Measurements from ENCODE around the gene STEAP3.

STEAP3 gene

DNA sequence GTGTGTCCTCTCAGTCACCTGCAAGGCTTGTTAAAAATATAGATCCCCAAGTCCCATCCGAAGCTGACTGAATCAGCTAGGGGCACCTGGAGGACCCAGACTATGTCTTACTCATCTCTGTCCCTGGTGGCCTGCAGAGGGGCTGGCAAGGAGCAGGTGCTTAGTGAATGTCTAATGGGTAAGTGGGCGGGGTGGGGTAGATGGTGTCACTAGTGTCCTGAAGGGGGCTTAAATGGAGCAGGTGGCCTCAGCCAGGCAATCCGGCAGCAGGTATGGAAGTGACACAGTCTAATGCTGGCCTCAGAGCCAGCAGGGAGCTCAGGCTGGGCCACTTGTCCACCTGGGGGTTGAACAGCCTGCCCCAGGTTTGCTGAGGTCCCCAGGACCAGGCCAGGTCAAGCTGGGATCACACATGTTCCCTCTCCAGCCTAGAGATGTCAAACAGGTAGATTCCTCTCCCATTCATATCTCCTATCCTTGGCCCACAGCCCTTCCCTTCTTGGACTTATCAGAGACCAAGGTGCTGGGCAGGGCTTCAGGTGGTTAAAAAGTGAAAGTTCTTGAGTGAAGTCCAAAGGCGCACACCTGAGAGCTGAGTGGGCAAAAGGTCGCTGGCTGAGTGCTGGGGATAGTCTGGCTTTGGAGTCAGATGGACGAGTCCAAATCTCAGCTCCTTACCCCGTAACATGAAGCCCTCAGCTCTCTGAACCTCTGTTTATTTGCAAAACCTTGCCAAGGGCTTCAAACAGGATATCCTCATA lies 1.7 kb downstream of the STEAP3 start:
- no peak for DNase-seq (ENCODE audit: low read depth in 3 of 3)

DNA sequence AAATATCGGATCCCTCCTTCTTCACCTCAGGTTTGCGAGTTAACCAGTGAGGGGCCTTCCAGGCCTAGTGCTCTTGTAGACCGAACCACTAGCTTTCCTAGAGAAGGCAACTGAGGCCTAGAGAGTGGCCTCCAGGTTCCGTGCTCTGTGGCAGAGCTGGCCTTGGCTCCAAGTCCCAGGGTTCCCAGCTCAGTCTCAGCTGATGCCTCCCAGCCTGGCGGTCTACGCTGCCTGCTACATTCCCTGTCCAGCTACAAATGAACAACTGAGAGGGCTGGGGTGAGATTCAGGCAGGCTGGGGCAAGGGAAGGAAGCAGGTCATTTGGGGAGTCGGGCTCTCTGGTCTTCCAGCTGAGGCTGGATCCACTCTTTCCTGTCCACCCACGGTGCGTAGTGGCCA lies 2.3 kb downstream of the STEAP3 start:
- no peak for DNase-seq (ENCODE audit: low read depth in 3 of 3)

DNA sequence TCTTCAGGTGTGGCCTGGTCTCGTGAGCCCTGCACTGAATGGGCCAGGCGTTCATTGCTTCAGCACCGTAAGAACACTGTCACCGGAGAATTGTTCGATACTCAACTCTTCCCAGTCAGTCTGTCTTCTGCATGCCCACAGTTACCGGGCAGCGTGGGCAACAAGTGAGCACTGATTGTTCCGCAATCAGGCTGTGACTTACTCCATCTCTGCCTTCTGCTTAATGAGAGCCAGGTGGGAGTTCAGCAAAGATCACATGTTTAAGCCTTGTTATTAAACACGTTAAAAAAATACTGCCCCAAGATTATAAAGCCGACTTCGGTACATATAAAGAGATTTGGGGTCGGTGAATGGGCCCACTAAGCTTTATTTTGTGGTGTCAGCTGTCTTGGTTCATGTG lies 3.7 kb downstream of the STEAP3 start:
- no peak for DNase-seq (ENCODE audit: low read depth in 3 of 3)

DNA sequence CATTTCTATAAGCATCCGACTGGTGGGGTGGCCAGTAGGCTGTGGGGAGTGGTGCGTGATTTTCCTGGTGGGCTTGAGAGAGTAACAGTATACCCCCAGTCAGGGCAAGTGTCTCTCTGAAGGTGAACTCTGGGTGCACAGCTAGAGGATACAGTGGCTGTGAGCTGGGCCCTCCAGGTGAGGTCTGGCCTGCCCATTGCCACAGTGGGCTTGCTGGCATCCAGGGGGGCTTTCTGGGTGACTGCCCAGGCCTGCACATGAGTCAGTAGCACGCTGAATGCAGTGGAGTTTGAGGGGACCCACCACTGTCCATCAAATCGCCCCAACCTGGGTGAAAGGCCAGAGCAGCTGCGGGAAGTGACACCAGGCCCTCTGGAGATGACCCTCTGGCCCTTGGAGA lies 4.5 kb downstream of the STEAP3 start:
- DNase-seq (ENCODE audit: low read depth in 3 of 3): no peak

DNA sequence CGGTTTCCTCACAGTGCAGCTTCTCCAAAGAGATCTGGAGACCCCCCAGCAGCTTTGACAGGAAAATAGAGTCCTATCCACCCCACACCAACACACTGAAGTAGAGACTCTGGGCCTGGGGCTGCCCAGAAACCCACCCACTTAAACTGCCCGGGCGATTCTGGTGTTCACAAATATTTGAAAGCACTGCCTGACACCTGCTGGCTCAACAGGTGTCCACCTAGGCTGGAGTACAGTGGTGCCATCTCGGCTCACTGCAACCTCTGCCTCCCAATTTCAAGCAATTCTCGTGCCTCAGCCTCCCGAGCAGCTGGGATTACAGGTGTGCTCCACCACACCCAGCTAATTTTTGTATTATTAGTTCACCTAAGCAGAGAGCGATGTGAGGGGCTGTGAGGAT lies 5.3 kb downstream of the STEAP3 start:
- DNase-seq (ENCODE audit: low read depth in 3 of 3): no peak

DNA sequence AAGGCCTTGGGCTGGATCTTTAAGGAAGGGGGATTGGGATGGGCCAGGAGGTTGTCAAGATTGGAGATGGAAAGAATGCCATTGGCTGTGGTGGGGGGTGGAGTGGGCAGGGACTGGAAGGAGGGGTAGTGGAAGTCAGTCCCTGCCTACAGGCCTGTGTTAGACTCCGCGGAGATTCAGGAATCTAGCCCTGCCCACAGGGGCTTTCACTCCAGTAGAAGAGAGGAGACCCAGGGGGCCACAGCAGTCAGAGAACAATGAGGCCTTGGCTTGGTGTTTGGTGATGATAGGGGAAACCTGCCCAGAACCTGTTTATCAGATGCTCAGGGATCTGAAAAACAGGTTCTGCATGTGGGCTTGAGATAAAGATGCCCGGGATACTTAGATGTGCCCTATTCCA lies 6.1 kb downstream of the STEAP3 start:
- DNase-seq (ENCODE audit: low read depth in 3 of 3): no peak

DNA sequence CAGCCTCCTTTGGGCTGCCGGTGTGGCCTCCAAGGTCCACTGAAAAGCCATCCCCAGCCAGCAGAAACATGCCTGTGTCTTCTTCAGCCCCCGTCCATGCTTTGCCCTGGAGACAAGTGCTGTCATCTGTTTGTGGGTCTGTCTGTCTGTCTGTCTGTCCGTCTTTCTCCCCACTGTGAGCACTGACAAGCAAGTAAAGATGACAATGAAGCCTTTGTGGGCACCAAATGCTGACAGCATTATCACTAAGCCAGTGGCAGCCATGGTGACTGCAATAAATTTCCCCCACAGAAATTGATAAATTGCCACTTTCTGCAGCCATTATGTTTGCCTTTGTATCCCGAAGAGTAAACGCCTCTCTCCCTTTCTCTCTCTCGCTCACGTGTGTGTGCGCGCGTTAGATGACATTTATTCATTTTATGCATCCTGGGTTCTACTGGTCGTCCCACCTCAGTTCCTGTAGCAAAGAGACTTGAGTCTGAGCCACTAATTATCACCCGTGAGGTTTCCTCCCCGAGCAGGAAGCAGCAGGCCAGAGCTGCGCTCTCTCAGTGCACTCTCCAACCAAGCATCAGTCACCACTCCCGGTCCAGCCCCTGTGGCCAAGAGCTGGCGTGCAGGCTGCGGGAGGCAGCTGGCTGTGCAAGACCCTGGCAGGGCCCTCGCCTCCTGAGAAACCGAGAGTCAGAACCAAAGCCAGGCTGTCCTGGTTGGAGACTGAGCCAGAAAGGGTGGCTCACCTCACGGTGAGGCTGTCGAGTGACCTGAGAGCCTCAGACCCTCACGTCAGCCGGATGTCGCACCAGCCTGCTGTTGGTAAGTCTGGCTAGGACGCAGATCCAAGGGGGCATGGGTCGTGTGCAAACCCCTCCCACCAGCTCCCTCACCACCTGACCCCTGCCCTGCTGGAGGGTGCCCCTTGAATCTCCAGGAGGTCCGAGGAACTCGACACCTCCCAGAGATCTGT lies 6.9 kb downstream of the STEAP3 start:
- DNase-seq (ENCODE audit: low read depth in 3 of 3): no peak

DNA sequence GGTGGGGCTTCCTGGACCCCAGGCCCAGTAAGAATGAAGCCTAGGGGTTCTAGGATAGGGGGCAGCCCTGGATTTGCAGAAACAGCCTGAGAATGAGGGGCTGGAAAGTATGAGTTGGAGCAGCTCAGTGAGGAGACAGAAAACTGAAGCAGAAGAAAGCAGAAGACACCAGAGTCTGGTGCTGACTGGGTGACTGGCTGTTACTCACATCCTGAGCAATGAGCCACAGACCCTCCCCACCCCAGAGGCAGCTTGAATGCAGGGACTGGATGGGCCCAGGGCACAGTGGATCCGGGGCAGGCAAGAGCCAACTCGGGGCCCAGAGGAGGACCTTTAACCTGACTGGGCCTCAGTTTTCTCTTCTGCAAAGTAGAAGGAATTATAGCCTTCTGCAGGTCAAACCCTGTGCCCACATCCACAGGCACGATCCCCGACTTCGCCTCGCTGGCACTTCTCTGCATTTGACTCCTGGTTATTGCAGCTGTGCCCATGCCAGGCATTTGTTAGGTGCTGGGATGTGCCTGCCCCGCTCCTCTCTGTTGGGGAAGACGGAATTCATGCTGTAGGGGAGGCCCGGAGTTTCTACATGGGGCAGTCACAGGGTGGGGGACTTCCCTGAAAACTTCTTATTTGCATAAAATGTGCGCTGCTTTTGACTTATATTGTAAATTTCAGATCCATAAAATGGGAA lies 8.5 kb downstream of the STEAP3 start:
- no peak for DNase-seq (ENCODE audit: low read depth in 3 of 3)

DNA sequence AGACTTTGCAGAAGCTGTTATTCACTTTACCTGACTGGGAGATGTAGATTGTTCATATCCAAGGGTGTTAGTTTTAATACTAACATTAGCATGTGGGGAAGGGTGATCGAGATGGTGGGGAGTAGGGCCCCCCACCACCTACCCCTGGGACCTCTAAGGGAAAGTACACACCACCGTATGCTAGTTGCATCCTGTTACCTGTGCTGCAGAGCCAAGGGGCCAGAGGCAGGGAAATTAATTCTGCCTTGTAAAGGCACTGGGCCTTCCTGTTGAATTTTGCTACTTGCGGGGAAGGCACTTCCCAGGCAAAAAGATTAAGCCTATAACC lies 9.0 kb downstream of the STEAP3 start:
- DNase-seq (ENCODE audit: low read depth in 3 of 3): no peak

DNA sequence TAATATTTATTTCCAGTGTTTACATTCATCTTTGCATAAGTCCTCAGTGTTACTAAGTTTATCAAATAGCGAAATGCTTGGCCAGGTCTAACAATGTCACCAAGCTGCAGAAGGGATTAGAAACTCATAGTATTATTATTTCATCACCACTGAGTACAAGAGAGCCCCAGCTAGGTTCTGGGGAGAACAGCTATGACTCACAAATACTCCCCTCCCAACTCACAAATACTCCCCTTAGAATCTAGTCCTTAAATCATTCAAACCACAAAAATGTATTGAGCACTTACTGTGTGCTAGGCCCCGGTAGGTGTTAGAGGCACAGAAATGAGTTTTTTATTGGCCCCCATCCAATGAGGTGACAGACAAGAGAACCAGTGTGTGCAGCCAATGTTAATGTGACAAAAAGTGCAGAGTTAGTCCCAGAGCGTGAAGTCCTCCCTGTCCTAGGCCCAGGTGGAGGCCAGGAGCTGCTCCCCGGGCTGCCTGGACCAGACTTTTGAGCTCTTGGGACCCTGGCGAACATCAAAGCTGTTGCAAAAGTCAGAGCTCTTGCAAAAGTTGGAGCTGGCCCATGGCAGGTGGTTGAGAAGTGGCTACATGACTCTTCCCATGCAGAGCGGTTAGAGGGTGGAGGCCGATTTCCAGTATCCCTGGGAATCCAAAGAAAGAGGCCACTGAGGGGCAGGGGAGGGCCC lies 9.8 kb downstream of the STEAP3 start:
- no peak for DNase-seq (ENCODE audit: low read depth in 3 of 3)

DNA sequence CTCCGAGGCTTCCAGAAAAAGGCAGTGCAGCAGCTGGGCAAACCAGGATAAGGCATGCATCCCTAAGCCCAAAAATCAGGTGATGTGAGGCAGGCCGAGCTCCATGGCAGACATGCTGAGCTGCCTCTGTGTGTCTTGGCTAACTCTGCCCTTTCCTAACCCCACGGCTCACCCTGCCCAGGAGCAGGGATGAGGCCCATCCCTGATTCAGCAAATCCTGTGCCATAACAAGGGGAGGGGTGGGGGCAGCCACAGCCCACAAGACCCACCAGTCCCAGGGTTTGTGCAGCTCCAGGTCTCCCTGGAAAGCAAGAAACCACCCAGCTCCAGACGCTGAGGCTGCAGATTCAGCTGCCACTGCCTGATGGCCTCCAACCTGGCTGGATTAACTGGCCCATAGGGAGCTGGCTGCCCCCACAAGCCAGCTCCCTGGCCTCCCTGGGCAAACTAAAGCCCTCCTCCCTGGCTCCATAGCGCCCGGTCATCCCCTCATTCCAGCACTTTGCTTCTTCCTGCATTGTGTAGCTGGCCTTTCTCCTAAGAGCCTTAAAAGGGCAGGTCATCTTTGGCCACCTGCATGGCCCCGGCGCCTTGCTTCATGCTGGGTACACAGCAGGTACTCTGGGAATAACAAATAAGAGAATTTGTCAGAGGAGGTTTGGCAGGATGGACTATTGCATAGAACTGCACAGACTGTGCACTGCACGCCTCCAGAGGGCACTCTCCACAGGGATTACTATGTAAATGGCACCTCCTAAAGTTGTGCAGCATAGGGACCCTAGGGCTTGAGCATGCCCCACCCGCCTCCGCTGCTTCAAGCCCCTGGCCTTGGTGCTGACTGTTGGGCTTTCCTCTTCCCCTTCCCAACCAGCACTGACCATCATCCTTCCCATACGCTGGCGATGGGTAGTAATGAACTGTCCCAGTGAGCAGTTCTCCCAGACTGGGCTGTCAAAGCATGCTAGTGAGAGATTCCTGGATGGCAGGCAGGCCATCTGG lies 10.7 kb downstream of the STEAP3 start:
- DNase-seq (ENCODE audit: low read depth in 3 of 3): no peak

DNA sequence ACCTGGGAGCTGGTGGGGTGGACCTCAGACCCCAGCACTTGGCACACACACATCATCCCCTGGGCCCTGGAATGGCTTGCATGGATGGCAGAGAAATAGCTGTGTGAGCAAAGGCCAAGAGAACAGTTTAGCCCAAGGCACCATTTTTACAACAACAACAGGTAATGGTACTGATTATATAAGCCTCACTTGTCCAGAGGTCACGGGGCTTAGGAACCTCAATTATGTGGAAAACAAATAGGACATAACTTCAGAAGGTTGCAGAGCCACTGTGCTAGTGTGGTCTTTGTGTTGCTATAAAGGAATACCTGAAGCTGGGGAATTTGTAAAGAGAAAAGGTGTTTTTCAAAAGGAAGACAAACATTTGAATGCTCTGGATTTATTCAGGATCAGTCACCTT lies 13.2 kb downstream of the STEAP3 start:
- DNase-seq (ENCODE audit: low read depth in 3 of 3): no peak

DNA sequence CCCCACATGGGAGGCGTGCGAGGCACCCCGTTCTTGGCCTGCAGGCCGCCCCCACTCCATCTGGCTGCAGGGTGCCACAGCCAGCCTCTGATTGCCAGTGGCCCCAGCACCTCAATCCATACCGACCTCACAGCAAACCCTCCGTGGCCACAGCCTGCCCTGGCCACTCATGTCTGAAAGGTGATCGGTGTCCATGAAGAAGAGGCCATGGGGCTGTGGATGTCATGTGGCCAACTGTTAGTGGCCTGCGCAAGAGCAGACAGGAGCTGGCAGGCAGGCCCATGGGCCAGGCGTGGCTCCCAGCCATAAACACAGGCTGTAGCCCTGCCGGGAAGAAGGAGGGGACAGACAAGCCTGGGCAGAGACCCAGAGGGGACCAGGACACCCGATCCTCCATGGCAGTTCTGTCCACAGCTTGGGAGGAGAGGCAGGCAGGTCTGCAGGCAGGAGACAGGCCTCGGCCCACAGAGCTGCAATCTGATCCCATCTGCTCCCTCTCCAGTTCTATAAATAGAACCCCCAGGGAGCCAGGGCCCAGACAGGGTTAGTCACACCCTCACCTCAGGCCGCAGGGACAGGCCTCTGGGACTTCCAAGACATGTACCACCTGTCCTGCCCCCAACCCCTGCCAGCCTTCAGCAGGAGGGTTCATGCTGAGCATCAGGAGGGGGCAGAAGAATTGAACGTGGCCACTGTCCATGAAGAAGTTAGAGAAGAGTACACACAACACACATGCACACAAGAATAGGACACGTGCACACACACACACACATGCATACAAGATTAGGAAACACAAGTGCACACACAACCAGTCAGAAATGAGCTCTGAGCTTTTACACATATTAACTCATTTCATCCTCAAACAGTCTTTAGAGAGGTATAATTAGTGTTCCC lies 16.9 kb downstream of the STEAP3 start:
- no peak for DNase-seq (ENCODE audit: low read depth in 3 of 3)

DNA sequence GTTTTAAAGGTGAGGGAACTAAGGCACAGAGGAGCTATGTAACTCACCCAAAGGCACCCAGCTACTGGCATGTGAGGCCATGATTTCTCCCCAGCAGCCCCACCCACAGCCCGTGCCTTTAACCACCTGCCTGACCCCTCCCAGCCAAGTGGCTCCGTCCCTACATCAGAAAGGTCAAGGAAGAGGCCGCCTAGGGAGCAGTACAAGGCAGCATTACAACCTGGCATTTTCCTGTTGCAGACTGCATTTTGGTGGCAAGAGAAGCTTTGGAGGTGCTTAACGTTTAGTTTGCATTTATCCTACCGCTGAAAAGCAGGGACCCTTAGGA lies 17.5 kb downstream of the STEAP3 start:
- DNase-seq (ENCODE audit: low read depth in 3 of 3): no peak

DNA sequence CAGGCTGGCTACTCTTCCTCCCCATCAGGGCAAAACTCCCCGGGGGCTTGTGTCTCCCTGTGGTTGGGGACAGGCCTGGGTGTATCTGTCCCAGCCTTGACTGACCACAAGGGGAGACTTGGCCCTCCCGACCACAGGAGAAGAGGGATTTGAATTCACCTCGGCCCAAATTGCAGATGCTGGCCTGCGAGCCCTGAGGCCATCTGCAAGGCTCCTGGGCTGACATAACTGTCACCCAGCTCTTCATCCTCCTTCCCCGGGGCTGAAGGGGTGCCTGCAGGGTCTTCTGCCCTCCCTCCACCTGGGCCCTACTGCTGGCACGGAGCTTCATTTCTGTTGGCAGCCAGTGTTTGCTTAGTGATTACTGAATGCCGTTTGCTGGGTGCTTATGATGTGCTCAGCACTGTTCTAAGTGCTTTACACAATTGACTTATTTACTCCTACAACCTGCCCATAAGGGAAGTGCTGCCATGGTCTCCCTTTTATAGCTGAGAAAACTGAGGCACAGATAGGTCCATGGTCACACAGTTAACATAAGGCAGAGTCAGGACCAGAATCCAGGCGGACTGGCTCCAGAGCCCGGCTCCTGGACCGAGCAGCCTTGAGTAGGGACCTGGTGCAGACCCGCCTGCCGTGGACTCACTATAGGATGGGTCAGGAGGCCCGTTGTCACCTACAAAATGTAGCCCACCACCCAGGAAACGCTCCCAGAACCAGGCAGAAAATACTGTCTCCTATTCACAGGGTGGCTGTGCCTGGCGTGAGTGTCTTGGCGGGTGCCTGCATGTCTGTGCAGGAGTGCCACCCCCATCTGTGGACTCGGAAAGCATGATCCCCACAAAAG lies 18.9 kb downstream of the STEAP3 start:
- DNase-seq (ENCODE audit: low read depth in 3 of 3): no peak

DNA sequence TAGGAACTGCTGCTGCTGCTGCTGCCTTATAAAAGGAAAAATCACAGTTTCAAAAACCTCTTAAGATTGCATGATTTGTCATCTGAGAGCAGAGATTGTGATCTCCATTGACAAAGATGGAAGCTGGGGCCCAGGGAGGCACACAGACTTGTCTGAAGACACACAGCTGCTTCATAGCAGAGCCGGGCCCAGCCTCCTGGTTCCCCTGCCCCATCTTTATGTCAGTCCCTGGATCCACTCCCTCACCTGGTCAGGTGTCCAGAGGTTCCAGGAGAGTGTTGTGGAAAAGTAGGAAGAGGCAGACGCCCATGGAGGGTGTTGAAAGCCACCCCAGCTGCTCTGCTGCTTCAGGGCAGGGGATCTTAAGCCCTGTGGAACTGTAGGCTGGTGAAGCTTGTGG lies 20.0 kb downstream of the STEAP3 start:
- DNase-seq (ENCODE audit: low read depth in 3 of 3): no peak

DNA sequence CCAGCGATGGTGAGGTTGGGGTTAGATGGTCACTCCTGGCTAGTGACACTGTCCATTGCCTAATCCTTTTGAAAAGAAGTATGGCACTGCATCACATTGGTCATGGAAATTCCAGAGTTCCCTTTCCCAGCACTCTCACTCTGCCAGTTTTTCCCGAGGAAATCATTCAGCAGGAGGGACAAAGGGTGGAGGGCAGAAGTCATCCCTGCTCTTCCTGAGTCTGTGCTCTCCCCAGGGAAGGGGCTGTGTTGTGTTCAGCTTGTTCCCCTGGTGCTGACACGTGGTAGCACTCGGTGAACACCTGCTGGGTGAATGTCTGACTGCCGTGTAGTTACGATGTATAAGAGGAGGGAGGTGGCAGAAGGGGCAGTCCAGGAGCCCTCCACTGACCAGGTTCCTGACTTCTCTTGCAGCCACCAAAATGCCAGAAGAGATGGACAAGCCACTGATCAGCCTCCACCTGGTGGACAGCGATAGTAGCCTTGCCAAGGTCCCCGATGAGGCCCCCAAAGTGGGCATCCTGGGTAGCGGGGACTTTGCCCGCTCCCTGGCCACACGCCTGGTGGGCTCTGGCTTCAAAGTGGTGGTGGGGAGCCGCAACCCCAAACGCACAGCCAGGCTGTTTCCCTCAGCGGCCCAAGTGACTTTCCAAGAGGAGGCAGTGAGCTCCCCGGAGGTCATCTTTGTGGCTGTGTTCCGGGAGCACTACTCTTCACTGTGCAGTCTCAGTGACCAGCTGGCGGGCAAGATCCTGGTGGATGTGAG lies 21.6 kb downstream of the STEAP3 start:
- DNase-seq (ENCODE audit: low read depth in 3 of 3): no peak

DNA sequence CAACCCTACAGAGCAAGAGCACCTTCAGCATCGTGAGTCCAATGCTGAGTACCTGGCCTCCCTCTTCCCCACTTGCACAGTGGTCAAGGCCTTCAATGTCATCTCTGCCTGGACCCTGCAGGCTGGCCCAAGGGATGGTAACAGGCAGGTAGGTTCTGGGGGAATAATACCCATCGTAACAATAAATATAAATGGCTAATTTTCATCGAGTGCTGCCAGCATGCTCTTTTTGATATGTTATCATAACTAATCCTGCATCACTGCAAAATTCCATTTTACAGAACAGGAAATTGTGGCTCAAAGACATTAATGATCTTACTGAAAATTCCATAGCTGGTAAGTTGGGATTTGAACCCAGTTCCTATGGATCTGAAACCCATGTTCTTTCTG lies 22.2 kb downstream of the STEAP3 start:
- no peak for DNase-seq (ENCODE audit: low read depth in 3 of 3)
